ENCODE measurements around the gene SPOCK1. TPM values are rescaled to one million over a fixed set of nuclear protein-coding genes. Genes with fewer than 3 reads are reported as not detected.

Gene SPOCK1
- total and polyA plus RNA-seq, 2 experiments from 2014 or later = 4.1 to 14.0 TPM

DNA sequence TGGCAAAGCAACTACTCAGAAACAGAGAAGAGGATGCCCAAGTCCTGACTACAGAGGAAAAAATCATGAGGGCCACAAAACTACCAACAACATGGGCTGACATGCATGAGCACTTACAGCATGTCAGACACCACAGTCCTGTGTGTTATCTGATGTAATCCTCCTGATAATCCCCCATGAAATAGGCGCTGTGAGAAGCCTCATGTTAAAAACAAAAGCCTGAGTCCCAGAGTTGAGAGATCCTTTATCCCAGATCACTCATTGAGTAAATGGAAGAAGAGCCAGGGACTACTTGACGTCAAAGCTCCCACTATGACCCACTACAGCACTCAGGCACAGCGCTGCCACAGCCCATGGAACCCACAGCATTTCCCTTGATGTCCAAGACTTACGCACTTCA is 7.2 kb upstream of the SPOCK1 start:
- Histone ChIP-seq H3K9me3 (ENCODE audit: low read depth) (no peaks in the 10 kb centered on the region), H3K4me3 (no peak overlapping the region), H3K27me3 (peaks cover 18% of the 10 kb centered on the region), H3K27ac (no peak overlapping the region), H3K36me3 (no peaks in the 10 kb centered on the region), H3K4me1 (ENCODE audit: low read depth) (no peaks in the 10 kb centered on the region)
- no peak for DNase-seq (ENCODE audit: low read depth in 1 of 2, low spot score in 1 of 2)
- TF ChIP-seq, protein P1, sequence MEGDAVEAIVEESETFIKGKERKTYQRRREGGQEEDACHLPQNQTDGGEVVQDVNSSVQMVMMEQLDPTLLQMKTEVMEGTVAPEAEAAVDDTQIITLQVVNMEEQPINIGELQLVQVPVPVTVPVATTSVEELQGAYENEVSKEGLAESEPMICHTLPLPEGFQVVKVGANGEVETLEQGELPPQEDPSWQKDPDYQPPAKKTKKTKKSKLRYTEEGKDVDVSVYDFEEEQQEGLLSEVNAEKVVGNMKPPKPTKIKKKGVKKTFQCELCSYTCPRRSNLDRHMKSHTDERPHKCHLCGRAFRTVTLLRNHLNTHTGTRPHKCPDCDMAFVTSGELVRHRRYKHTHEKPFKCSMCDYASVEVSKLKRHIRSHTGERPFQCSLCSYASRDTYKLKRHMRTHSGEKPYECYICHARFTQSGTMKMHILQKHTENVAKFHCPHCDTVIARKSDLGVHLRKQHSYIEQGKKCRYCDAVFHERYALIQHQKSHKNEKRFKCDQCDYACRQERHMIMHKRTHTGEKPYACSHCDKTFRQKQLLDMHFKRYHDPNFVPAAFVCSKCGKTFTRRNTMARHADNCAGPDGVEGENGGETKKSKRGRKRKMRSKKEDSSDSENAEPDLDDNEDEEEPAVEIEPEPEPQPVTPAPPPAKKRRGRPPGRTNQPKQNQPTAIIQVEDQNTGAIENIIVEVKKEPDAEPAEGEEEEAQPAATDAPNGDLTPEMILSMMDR (IDR thresholded peaks at IDR 0.05; ENCODE audit: low read depth, low read length) = no peak

DNA sequence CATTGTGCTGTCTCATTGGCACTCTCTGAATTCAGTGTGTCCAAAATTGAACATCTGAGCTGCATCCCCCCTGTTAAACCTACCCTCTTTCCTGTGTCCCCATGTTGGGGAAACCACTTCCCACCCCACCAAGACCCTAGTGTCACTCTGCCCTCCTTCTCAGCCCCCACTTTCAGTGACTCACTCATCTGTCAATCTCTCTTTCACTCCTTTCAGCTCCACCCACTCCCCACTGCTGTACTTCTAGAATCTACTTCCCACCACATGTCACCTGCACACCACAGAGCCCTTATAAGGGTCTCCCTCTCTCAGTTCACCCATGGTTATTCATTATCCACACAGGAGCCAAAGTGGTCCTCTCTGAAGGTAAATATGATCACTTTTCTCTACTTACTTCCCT is 5.8 kb upstream of the SPOCK1 start:
- TF ChIP-seq, protein P1 (IDR thresholded peaks at IDR 0.05; ENCODE audit: low read depth, low read length) = no peak
- Histone ChIP-seq H3K4me3 (no peak overlapping the region), H3K9me3 (ENCODE audit: low read depth) (no peaks in the 10 kb centered on the region), H3K36me3 (no peaks in the 10 kb centered on the region), H3K4me1 (ENCODE audit: low read depth) (no peaks in the 10 kb centered on the region), H3K27me3 (peaks cover 18% of the 10 kb centered on the region), H3K27ac (no peak overlapping the region)
- no peak for DNase-seq (ENCODE audit: low read depth in 1 of 2, low spot score in 1 of 2)

DNA sequence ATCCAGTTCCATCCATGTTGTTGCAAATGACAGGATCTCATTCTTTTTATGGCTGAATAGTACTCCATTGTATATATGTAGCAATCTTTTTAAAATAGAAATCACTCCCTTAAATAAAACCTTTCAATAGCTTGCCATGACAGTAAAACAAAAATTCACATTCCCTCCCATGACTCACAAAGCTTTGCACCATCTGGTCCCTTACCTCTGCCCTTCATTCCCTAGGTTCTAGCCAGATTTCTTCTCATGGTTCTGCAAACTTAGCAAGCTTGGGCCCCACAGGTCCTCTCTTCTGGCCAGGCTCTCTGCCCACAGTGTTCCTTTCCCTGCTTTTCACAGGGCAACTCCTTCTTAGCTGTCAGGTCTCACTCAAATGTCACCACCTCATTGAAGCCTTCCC is 4.3 kb upstream of the SPOCK1 start:
- no peaks in the 10 kb centered on the region for H3K9me3 ChIP-seq (ENCODE audit: low read depth)
- TF ChIP-seq, protein P1 (IDR thresholded peaks at IDR 0.05; ENCODE audit: low read depth, low read length) = no peak
- DNase-seq (ENCODE audit: low read depth in 1 of 2, low spot score in 1 of 2) = no peak
- H3K36me3 ChIP-seq = no peaks in the 10 kb centered on the region
- no peaks in the 10 kb centered on the region for H3K4me1 ChIP-seq (ENCODE audit: low read depth)
- peaks cover 25% of the 10 kb centered on the region for H3K27me3 ChIP-seq
- H3K4me3 ChIP-seq = no peak overlapping the region
- H3K27ac ChIP-seq = no peak overlapping the region

DNA sequence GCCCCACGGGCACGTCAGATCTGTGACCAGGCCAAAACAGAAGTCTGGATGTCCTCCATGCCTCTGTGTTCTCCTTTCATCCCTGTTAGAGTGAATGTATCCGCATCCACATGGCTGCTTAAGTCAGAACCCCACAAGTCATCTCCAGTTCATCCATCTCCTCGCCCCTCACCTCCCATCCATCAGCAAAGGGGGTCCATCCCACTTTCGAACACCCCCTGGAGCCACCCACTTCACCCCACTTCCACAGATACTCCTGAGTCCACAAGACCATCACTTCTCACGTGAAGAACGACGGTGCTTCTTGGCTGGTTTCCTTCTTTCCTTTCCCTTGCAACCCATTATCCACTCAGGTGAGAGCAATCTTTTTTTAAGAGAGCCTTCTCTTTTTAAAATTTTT is 3.5 kb upstream of the SPOCK1 start:
- Histone ChIP-seq H3K9me3 (ENCODE audit: low read depth) (no peaks in the 10 kb centered on the region), H3K27ac (no peak overlapping the region), H3K36me3 (no peaks in the 10 kb centered on the region), H3K4me3 (no peak overlapping the region), H3K27me3 (peaks cover 33% of the 10 kb centered on the region), H3K4me1 (ENCODE audit: low read depth) (no peaks in the 10 kb centered on the region)
- DNase-seq (ENCODE audit: low read depth in 1 of 2, low spot score in 1 of 2) = no peak
- TF ChIP-seq, protein P1 (IDR thresholded peaks at IDR 0.05; ENCODE audit: low read depth, low read length) = no peak

DNA sequence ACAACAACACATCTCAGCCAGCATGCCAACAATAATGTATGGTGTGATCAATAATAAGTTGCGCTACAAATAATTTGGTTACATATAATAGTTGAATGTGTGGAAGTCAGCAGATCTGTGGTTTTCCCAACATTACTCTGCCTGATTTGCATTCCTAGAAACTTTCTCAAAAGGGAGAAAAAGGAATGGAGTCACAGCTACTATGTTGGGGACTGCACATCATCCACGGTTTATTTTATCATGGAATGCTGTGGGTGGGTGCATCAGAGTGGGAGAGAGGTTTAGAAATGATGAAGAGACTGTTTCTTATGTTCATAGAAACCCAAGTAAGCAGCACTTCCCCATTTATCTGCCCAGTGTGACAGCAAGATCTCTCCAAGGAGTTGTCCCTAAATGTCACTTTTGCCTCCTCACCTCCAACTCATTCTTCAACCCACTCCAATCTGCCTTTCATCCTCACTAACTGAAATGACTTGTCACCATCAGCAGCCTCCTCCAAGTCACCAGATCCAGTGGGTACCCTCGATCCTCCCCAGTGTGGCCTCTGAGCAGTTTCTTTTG is 2.8 kb upstream of the SPOCK1 start:
- Histone ChIP-seq H3K36me3 (no peaks in the 10 kb centered on the region), H3K4me1 (ENCODE audit: low read depth) (no peaks in the 10 kb centered on the region), H3K27ac (no peak overlapping the region), H3K4me3 (no peak overlapping the region), H3K27me3 (peaks cover 40% of the 10 kb centered on the region), H3K9me3 (ENCODE audit: low read depth) (no peaks in the 10 kb centered on the region)
- TF ChIP-seq, protein P1 (IDR thresholded peaks at IDR 0.05; ENCODE audit: low read depth, low read length) = no peak
- no peak for DNase-seq (ENCODE audit: low read depth in 1 of 2, low spot score in 1 of 2)
